ENCODE measurements around the gene C1GALT1.

The C1GALT1 gene

DNA sequence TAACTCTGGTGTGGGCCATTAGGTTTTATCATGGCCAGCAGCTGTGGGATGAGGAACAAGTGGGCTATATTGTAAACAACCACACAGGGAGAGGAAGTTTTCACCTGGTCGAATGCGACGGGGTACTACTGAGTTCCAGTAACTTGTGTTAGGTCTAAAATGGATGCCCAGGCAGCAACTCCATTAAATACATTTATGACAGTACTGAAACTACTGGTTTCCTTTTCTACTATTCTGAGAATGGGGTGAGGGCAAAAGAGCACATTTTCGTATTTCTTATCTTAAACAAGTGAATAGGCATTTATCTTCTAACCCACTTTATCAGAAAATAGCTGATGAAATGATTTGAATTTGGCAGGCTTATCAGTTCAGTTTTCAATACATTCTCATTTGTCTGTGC, 109.7 kb downstream of the C1GALT1 start:
- no peak for DNase-seq

- DNase-seq, result no peak
These were observed 110.3 kb downstream of the C1GALT1 start for GRCh38 chr7:7292608-7293007.

- DNase-seq, result no peak
These were observed 110.7 kb downstream of the C1GALT1 start for GRCh38 chr7:7293092-7293491.

DNA sequence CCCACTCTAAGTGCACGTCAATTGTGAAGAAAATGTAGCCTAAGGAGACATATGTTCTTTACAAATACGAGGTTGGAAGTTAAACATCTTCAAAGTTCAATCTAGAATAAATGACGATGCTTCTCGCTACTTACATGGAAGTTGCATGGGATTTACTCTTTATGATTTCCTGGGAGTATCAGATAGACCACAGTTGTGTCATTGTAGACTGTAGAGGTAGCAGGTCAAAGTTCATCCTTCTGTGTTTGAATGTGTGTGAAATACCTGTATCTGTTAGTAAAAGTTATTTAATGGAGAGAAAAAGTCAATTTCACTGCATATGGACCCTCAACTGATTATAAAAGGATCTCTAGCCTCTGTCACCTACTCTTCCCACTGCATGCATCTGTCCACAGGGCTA, 112.6 kb downstream of the C1GALT1 start:
- no peak for DNase-seq

Data from NCI-H524 treated with DMSO at 0.1 percent for 48 hours (cell line).